K562 (cell line): Measurements from ENCODE around the gene SH3GL3.

ENCODE experiments used
- FOS ChIP-seq: IDR thresholded peaks from 3 replicates; pipeline ENCODE4 v1.6.1; 2011; ENCODE audit not compliant: insufficient read length; ENCODE audit errors: extremely low read depth
- MYC ChIP-seq, 2 experiments: fragments of 250-450 bp in 1 of 2; sonication (Bioruptor Pico) in 1 of 2; IDR thresholded peaks; 2 replicates each; pipeline versions ENCODE4 v1.5.1 to v1.6.1; 2012 to 2021; ENCODE audit warnings: low read depth in 2 of 2, borderline replicate concordance in 1 of 2, improper control_type of control experiment in 1 of 2, low read length in 1 of 2, mild to moderate bottlenecking in 1 of 2, moderate library complexity in 1 of 2

DNA sequence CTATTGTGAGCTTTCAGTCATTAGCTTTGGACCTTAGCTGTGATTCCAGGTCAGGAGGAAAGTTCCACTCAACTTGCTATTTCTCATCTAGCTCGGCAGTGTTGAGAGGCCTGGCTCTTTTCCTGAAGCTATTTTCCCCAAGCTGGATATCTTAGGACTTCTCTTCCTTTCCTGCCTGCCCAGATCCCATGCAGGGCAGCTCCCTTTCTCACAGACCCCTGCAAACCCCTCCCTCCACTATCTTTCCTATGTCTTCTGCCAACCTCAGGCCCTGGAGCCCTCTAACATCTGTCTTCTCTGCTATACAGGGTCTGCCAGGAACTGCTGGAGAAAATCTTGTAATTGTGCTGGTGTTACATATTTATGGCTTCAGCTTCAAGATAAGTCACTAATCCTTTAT is 49.6 kb downstream of the SH3GL3 start:
- TF ChIP-seq FOS (no peak), MYC (IDR thresholded peaks at IDR 0.05; ENCODE audit: low read depth, low read length) (no peak), MYC (CRISPR knock-in tag; IDR thresholded peaks at IDR 0.05; ENCODE audit: borderline replicate concordance, low read depth) (no peak)
